ENCODE results near the gene RNF13.
A peak's percentile ranks its signal among the peaks of the same experiment; 100 is the strongest.

Gene RNF13

DNA sequence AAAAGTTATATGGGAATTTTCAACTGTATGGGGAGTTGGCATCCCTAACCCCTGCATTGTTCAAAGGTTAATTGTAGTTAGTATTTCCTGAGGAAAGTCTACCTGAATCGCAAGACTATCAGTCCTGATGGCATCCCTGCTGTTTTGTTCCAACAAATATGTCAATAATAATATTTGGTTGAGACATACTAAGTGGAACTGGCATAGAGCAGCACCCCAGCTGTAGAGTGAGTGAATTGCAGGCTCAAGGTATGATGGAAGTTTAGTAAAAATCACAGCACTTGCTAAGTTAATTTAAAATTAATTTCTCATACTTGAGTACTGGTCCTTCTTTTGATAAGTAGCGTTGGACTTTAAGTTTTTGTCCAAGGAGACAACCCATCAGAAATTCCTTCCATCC is 42.8 kb upstream of the RNF13 start:
- H3K4me3 ChIP-seq (replicated peaks; ENCODE audit: low read depth, low read length): no peak overlapping the region
- TF ChIP-seq, protein P1, sequence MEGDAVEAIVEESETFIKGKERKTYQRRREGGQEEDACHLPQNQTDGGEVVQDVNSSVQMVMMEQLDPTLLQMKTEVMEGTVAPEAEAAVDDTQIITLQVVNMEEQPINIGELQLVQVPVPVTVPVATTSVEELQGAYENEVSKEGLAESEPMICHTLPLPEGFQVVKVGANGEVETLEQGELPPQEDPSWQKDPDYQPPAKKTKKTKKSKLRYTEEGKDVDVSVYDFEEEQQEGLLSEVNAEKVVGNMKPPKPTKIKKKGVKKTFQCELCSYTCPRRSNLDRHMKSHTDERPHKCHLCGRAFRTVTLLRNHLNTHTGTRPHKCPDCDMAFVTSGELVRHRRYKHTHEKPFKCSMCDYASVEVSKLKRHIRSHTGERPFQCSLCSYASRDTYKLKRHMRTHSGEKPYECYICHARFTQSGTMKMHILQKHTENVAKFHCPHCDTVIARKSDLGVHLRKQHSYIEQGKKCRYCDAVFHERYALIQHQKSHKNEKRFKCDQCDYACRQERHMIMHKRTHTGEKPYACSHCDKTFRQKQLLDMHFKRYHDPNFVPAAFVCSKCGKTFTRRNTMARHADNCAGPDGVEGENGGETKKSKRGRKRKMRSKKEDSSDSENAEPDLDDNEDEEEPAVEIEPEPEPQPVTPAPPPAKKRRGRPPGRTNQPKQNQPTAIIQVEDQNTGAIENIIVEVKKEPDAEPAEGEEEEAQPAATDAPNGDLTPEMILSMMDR (IDR thresholded peaks at IDR 0.05; ENCODE audit: low read length, missing control alignments): peak; percentile 15
- DNase-seq (ENCODE audit: low read depth): no peak

DNA sequence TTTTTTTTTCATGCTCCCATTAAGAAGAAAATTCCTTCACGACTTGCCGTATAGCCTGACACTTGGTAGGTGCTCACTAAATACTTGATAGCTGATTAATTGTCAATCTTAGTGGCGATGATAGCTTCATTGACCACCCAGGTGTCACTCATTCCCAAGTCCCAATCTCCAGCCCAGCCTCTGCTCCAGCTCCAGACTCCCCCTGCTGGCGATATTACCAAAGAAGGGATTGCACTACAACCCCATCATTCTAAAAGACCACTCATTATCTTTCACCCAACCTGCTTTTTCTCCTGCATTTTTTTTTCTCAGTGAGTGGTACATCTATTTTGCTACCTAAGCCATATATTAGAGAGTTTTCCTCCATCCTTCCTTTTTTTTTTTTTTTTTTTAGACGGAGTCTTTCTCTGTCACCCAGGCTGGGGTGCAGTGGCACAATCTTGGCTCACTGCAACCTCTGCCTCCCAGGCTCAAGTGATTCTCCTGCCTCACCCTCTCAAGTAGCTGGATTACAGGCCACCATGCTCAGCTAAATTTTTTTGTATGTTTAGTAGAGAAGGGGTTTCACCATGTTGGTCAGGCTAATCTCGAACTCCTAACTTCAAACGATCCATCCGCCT is 41.3 kb upstream of the RNF13 start:
- TF ChIP-seq, protein P1 (IDR thresholded peaks at IDR 0.05; ENCODE audit: low read length, missing control alignments): peak; percentile 92
- peak; percentile 54 for DNase-seq (ENCODE audit: low read depth)
- no peak overlapping the region for H3K4me3 ChIP-seq (replicated peaks; ENCODE audit: low read depth, low read length)

DNA sequence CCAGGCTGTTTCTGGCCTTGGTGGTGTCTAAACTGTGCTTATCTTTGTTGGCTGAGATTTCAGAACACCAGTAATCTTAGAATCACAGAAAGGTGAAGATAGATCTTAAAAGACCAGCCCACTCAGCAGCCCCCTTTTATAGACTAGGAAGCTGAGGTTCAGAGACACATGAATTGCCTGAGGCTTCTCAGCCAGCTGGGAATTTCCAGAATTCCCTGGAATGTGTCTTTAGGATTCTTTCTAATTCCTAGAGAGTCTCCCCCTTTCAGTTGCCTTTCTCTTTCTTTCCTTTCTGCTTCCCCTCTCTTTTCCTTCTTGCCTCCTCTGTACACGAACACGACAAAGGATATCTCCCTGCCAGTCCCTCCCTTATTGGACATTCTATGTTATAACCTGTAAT is 40.2 kb upstream of the RNF13 start:
- no peak overlapping the region for H3K4me3 ChIP-seq (replicated peaks; ENCODE audit: low read depth, low read length)
- DNase-seq (ENCODE audit: low read depth): no peak
- TF ChIP-seq, protein P1 (IDR thresholded peaks at IDR 0.05; ENCODE audit: low read length, missing control alignments): no peak

DNA sequence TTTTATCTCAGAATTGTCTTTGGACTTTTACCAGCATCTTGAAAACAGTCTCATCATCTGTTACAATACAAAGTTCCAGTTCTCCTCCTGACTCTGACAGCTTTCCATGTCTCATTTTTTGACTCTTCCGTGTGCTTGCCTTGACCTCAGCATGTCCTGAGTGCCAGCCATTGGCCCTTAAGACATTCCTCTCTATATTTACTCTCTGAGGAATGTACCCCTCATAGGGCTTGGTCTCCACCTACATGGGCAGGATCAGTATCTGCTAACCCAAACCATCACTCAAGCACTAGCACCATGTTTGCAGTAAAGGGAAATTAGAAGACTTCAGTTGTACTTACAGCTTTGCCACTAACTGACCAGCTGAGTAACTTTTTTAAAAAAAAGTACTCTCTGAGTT is 36.8 kb upstream of the RNF13 start:
- H3K4me3 ChIP-seq (replicated peaks; ENCODE audit: low read depth, low read length): no peak overlapping the region
- no peak for DNase-seq (ENCODE audit: low read depth)
- TF ChIP-seq, protein P1 (IDR thresholded peaks at IDR 0.05; ENCODE audit: low read length, missing control alignments): no peak

DNA sequence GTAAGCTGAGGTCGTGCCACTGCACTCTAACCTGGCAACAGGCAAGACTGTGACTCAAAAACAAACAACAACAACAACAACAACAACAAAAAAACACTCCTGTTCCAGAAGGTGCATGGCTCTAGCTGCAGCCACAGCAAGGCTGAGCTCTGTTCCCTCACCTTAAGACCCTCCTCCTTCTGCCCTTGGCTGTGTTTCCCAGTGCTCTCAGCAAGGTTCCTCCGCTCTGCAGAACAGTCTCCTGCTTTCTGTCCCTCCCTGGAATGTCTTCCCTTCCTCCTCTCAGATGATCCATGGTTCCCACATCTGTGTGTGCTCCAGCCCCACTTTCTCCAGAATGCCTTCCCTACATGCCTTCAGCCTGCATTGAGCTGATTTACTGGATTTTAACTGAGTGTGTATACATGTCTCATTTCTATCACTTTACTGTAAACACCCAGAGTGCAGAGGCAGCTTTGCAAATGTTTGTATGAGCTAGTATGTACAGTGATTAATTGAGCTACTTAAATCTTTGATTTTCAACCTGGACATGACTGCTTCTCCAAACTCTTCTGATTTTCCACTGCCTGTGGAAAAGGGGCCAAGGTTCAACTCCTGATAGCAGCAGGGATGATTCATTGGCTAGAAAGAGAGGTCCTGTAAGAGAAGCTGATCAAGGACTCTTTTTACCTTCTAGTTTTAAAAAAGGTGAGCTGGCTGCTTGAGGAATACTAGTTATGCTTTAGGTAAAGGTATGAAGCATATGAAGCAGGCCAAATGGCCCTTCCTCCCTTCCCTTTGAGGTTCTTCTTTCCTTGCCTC is 35.4 kb upstream of the RNF13 start:
- no peak for DNase-seq (ENCODE audit: low read depth)
- TF ChIP-seq, protein P1 (IDR thresholded peaks at IDR 0.05; ENCODE audit: low read length, missing control alignments): no peak
- no peak overlapping the region for H3K4me3 ChIP-seq (replicated peaks; ENCODE audit: low read depth, low read length)

DNA sequence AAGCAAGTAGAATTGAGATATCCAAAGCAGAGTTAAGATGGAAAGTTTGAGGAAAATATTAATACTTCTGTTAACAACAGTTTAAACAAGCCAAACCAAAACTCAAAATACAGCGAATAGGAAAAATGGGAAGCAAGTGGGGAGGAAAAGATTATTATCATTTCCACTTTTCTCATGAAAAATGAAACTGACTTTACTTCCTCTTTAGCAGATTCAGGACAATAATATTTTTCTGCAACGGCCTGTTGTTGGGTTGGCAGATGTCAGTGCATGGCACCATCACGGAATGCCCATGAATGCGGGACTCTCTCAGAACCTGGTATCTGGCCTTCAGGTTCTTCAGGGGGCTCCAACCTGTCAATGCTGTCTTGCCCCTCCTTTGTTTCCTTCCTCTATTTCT is 31.8 kb upstream of the RNF13 start:
- H3K4me3 ChIP-seq (replicated peaks; ENCODE audit: low read depth, low read length): no peak overlapping the region
- TF ChIP-seq, protein P1 (IDR thresholded peaks at IDR 0.05; ENCODE audit: low read length, missing control alignments): no peak
- DNase-seq (ENCODE audit: low read depth): no peak
